OCI-LY1 (cell line): ENCODE results near the gene PRAMEF7.
"Not testable (repeated sequence)": the region's sequence is repeated elsewhere in the genome, so short reads cannot be mapped to it uniquely, and the experiment has no call there.

Experiments used
- H2AFZ ChIP-seq: fragments of 200-600 bp; sonication (generic), shearing (Covaris generic); 2 replicates; pipeline ENCODE4 v1.6.0; 2014; ENCODE audit warnings: antibody characterized with exemption, mild to moderate bottlenecking, low read length
- H3F3A ChIP-seq: fragments of 200-600 bp; sonication (generic), shearing (Covaris generic); 2 replicates; pipeline ENCODE4 v1.6.0; 2014; ENCODE audit warnings: mild to moderate bottlenecking, antibody characterized with exemption, low read length, moderate library complexity; ENCODE audit not compliant: insufficient read depth
- H3K27ac ChIP-seq: fragments of 200-600 bp; sonication (generic); 2 replicates; pipeline ENCODE4 v1.5.1; 2014; ENCODE audit warnings: low read length, mixed run types, mild to moderate bottlenecking, low read depth; ENCODE audit not compliant: poor library complexity, severe bottlenecking
- H3K27me3 ChIP-seq: fragments of 200-600 bp; sonication (generic); 2 replicates; pipeline ENCODE4 v1.6.0; 2014; ENCODE audit warnings: antibody characterized with exemption, mild to moderate bottlenecking, low read length, moderate library complexity; ENCODE audit not compliant: insufficient read depth
- H3K36me3 ChIP-seq: fragments of 200-600 bp; sonication (generic); 2 replicates; pipeline ENCODE4 v1.6.1; 2014; ENCODE audit warnings: mild to moderate bottlenecking, antibody characterized with exemption, low read length, moderate library complexity, mixed read lengths; ENCODE audit not compliant: insufficient read depth
- H3K4me1 ChIP-seq: fragments of 200-600 bp; sonication (generic); 2 replicates; pipeline ENCODE4 v1.5.1; 2014; ENCODE audit warnings: mild to moderate bottlenecking, low read length, moderate library complexity; ENCODE audit not compliant: insufficient read depth, severe bottlenecking
- H3K4me2 ChIP-seq: fragments of 200-600 bp; sonication (generic), shearing (Covaris generic); 2 replicates; pipeline ENCODE4 v1.6.1; 2014; ENCODE audit warnings: low read length
- H3K4me3 ChIP-seq: fragments of 200-600 bp; sonication (generic); 2 replicates; pipeline ENCODE4 v1.5.1; 2014; ENCODE audit warnings: low read length, low read depth, mild to moderate bottlenecking, mixed read lengths; ENCODE audit not compliant: poor library complexity, severe bottlenecking
- H3K79me2 ChIP-seq: fragments of 200-600 bp; shearing (Covaris generic); 2 replicates; pipeline ENCODE4 v1.6.1; 2016; ENCODE audit warnings: mixed run types, low read length, mixed read lengths; ENCODE audit not compliant: insufficient read depth
- H3K9ac ChIP-seq: fragments of 200-600 bp; sonication (generic), shearing (Covaris generic); 2 replicates; pipeline ENCODE4 v1.6.1; 2014; ENCODE audit warnings: mild to moderate bottlenecking, low read length, mixed read lengths
- H3K9me2 ChIP-seq: fragments of 200-600 bp; sonication (generic), shearing (Covaris generic); 2 replicates; pipeline ENCODE4 v1.6.1; 2014; ENCODE audit warnings: low read depth, mild to moderate bottlenecking, low read length, mixed read lengths
- H3K9me3 ChIP-seq: fragments of 200-600 bp; shearing (Covaris generic); 2 replicates; pipeline ENCODE4 v1.6.1; 2014; ENCODE audit warnings: low read length, mixed read lengths
- H4K20me1 ChIP-seq: fragments of 200-600 bp; sonication (generic), shearing (Covaris generic); 2 replicates; pipeline ENCODE4 v1.6.0; 2016; ENCODE audit warnings: mild to moderate bottlenecking, low read length; ENCODE audit not compliant: insufficient read depth

PRAMEF7 gene

GRCh38 chr1:12924368-12924767 lies 8.0 kb downstream of the PRAMEF7 start:
- H3K27me3 ChIP-seq, H3K4me2 ChIP-seq, H3K27ac ChIP-seq, H3K4me3 ChIP-seq, H3F3A ChIP-seq, H3K9me2 ChIP-seq, H3K9ac ChIP-seq, H2AFZ ChIP-seq, H3K4me1 ChIP-seq, H3K9me3 ChIP-seq, H3K36me3 ChIP-seq, H4K20me1 ChIP-seq, H3K79me2 ChIP-seq: not testable (repeated sequence)

GRCh38 chr1:12947480-12947879 lies 31.1 kb downstream of the PRAMEF7 start, which contains the start of gene PRAMEF6:
Gene PRAMEF6 (minus strand): TSS chr1:12947580. CDS start chr1:12942518, 5,062 bp downstream.
- not testable (repeated sequence) for H3K79me2 ChIP-seq, H3K36me3 ChIP-seq, H3K9ac ChIP-seq, H3K27ac ChIP-seq, H4K20me1 ChIP-seq, H3K27me3 ChIP-seq, H3K9me3 ChIP-seq, H2AFZ ChIP-seq, H3K9me2 ChIP-seq, H3K4me2 ChIP-seq, H3K4me3 ChIP-seq, H3F3A ChIP-seq, H3K4me1 ChIP-seq
